C4-2B (cell line): ENCODE data around the gene CAMK1.

Experiments
- CTCF ChIP-seq: fragments of 450-650 bp; conservative IDR thresholded peaks from 2 replicates; pipeline ENCODE4 v1.5.1; 2017; ENCODE audit warnings: mild to moderate bottlenecking
- ZFX ChIP-seq: fragments of 450-650 bp; IDR thresholded peaks from 2 replicates; pipeline ENCODE4 v1.6.1; 2017

GRCh38 chr3:9721700-9722060, 48.1 kb downstream of the CAMK1 start:
- no peak for TF ChIP-seq CTCF
- no peak for TF ChIP-seq ZFX
